PC-9 (cell line): ENCODE data around the gene RO60.

Experiments
- CTCF ChIP-seq: fragments of 200-600 bp; sonication (generic); conservative IDR thresholded peaks from 2 replicates; pipeline ENCODE4 v1.6.1; 2017; ENCODE audit warnings: mixed run types, antibody characterized with exemption, mild to moderate bottlenecking, moderate library complexity
- EZH2 ChIP-seq: fragments of 200-600 bp; sonication (generic); IDR thresholded peaks from 2 replicates; pipeline ENCODE4 v1.8.0; 2017; ENCODE audit warnings: antibody characterized with exemption, low read depth

- no peak for TF ChIP-seq CTCF
- TF ChIP-seq EZH2, result no peak
Observed at GRCh38 chr1:193070942-193071341, 11.5 kb downstream of the RO60 start.
